ENCODE measurements around the gene DLGAP4. TPM values are rescaled to one million over a fixed set of nuclear protein-coding genes. Genes with fewer than 3 reads are reported as not detected.
A peak's percentile ranks its signal among the peaks of the same experiment; 100 is the strongest.

DLGAP4 gene
- total RNA-seq, 5 donors from 2014 or later (not counting 1 experiment from before 2014, with no cell fraction given) = 36.4 to 54.4 (median 43.9) TPM

DNA sequence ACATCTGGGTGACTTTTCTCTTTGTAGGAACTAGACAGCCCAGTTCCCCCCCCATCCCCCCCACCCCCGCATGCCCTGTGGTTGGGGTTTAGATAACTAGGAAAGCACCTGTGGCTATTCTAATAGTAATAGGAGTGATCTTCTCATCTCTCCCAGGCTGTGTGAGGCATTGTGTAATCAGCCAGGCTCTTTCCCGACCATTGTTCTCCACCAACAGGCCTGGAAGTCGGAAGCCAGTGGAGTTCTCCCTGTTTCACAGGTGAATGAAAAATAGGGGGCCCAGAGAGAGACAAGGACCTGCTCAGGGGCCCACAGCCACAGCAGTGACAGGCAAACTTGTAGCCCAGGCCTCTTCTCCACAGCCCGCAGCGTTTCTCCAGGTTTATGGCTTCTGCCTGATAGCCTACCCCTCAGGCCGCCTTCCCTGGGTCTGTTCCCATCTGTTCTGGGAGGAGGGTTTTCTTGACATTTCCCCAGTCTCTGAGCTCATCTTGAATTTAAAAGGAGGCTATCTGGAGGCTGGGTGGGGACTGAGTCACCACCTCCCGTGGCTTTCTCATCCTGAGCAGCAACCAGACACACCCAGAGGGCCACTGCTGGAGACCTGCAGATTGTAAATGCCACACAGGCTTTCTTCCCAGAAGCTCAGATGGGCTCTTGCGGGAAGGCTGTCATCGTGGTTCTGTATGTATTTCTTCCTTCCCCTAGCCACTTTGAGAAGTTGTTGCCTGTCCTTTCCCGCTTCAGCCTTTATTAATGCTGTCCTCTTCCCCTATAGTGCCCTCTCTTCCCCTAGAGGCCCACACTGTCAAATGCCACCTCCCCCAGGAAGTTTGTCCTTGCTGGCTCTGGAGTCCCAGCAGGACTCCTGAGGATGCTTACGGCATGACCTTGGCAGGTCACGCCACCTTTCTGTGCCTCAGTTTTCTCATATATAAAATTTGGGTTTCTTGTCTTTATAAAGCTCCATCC is 159.3 kb downstream of the DLGAP4 start:
- ChIA-PET CTCF (interaction anchor here (0.5 to 0.7 kb wide), 3 partner anchors 140 to 1517 kb away, joined by 3 to 7 read pairs (median 4); partner anchors contain the start of gene RAB5IF (in 1 of the 2)), POLR2A (interaction anchor here (0.6 to 0.8 kb wide), 3 partner anchors 280 to 1744 kb away, joined by 3 to 5 read pairs (median 5); no protein-coding TSS in a partner anchor)
- no peaks in the 10 kb centered on the region for H3K9me3 ChIP-seq
- no peak overlapping the region for H3K4me3 ChIP-seq (ENCODE audit: control insufficient read depth in 1 of 2, extremely low read depth in 1 of 2, low read length in 1 of 2)
- Mint-ChIP-seq H3K27ac (peak overlapping the region; percentile 93 to 96), H3K9me3 (no peaks in the 10 kb centered on the region), H3K4me3 (peak overlapping the region; percentile 48 to 98 (median 58)), H3K4me1 (peaks cover 73 to 84% (median 83%) of the 10 kb centered on the region in 3 donors), H3K36me3 (no peaks in the 10 kb centered on the region), H3K27me3 (no peaks in the 10 kb centered on the region)
- H3K36me3 ChIP-seq (ENCODE audit: control insufficient read depth in 2 of 2, extremely low read depth in 1 of 2, insufficient read depth in 1 of 2, low read length in 1 of 2) = no peaks in the 10 kb centered on the region
- no CpG with 5 or more reads among the region's 12 CpGs for WGBS (ENCODE audit: insufficient coverage)
- ATAC-seq (replicated peaks in 1 of 4) (peak in 1 of 4 experiments; percentile 17), DNase-seq (peak in 4 of 35 experiments; percentile 34 to 44 (median 43))
- peak overlapping the region; percentile 70 for H3K27ac ChIP-seq (ENCODE audit: low read length)
- H3K27me3 ChIP-seq (replicated peaks in 1 of 2; ENCODE audit: control insufficient read depth in 2 of 2, extremely low read depth in 1 of 2, insufficient read depth in 2 of 2, low read length in 1 of 2) = no peaks in the 10 kb centered on the region
- peaks cover 53 to 79% of the 10 kb centered on the region in 2 experiments for H3K4me1 ChIP-seq (ENCODE audit: control insufficient read depth in 1 of 2, extremely low read depth in 1 of 2, insufficient read depth in 2 of 2, low read length in 2 of 2)

DNA sequence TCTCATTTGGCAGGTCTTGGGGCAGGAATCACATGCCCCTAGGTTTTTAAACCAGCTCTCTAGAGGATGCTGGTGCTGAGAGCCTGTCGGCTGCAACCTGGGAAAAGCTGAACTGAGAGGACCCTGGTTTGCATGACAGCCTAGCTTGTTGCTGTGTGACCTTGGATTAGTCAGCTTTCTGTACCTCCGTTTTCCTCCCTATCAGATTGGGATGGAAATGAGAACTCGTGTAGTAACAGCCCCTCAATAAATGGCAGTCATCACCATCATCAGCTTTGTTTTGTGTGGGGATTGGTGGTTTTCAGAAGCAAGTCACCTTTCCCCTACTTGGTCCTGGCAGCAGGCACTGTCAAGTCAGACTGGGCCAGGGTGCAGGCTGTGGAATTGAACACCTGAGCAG is 159.9 kb downstream of the DLGAP4 start:
- H3K27me3 ChIP-seq (replicated peaks in 1 of 2; ENCODE audit: control insufficient read depth in 2 of 2, extremely low read depth in 1 of 2, insufficient read depth in 2 of 2, low read length in 1 of 2) = no peaks in the 10 kb centered on the region

GRCh38 chr20:36467076-36467999 is 161.2 kb downstream of the DLGAP4 start:
- Histone ChIP-seq H3K9me3 (no peaks in the 10 kb centered on the region), H3K4me3 (ENCODE audit: control insufficient read depth in 1 of 2, extremely low read depth in 1 of 2, low read length in 1 of 2) (peak overlapping the region; percentile 9 to 23), H3K36me3 (ENCODE audit: control insufficient read depth in 2 of 2, extremely low read depth in 1 of 2, insufficient read depth in 1 of 2, low read length in 1 of 2) (no peaks in the 10 kb centered on the region), H3K27me3 (replicated peaks in 1 of 2; ENCODE audit: control insufficient read depth in 2 of 2, extremely low read depth in 1 of 2, insufficient read depth in 2 of 2, low read length in 1 of 2) (no peaks in the 10 kb centered on the region), H3K27ac (ENCODE audit: low read length) (peak overlapping the region; percentile 70), H3K4me1 (ENCODE audit: control insufficient read depth in 1 of 2, extremely low read depth in 1 of 2, insufficient read depth in 2 of 2, low read length in 2 of 2) (peaks cover 54 to 75% of the 10 kb centered on the region in 2 experiments)
- peak overlapping the region; percentile 35 to 98 (median 44) for H3K4me3 Mint-ChIP-seq
- DNase-seq = peak; percentile 30 to 78 (median 53)
- POLR2A ChIA-PET = no interaction called here
- peak overlapping the region; percentile 93 to 96 for H3K27ac Mint-ChIP-seq
- no peaks in the 10 kb centered on the region for H3K27me3 Mint-ChIP-seq
- H3K9me3 Mint-ChIP-seq = no peaks in the 10 kb centered on the region
- 30% methylated on average over 6 of the region's 8 CpGs for WGBS (ENCODE audit: insufficient coverage)
- H3K4me1 Mint-ChIP-seq = peaks cover 81 to 90% (median 86%) of the 10 kb centered on the region in 3 donors
- ATAC-seq (replicated peaks in 1 of 4) = peak; percentile 36 to 69 (median 62)
- H3K36me3 Mint-ChIP-seq = peaks cover 4% of the 10 kb centered on the region
- CTCF ChIA-PET = no interaction called here

More for the DNA sequence above, 159.9 kb downstream of the DLGAP4 start:
- no CpG with 5 or more reads among the region's 3 CpGs for WGBS (ENCODE audit: insufficient coverage)
- peaks cover 4% of the 10 kb centered on the region for H3K36me3 Mint-ChIP-seq
- DNase-seq (peak in 1 of 35 experiments; percentile 12), ATAC-seq (replicated peaks in 1 of 4) (no peak)
- CTCF ChIA-PET = interaction anchor here in 1 of 2 donors (0.7 kb wide), 1 partner anchor 139 kb away, joined by 3 read pairs; the partner anchor contains the start of gene RAB5IF
- no peaks in the 10 kb centered on the region for H3K27me3 Mint-ChIP-seq
- no peak overlapping the region for H3K4me3 ChIP-seq (ENCODE audit: control insufficient read depth in 1 of 2, extremely low read depth in 1 of 2, low read length in 1 of 2)
- POLR2A ChIA-PET = interaction anchor here in 1 of 2 donors (0.6 to 0.8 kb wide), 3 partner anchors 105 to 1745 kb away, joined by 5 to 7 read pairs (median 5); no protein-coding TSS in a partner anchor
- H3K27ac Mint-ChIP-seq = peak overlapping the region; percentile 93 to 96
- H3K4me1 ChIP-seq (ENCODE audit: control insufficient read depth in 1 of 2, extremely low read depth in 1 of 2, insufficient read depth in 2 of 2, low read length in 2 of 2) = peaks cover 50 to 73% of the 10 kb centered on the region in 2 experiments
- H3K9me3 Mint-ChIP-seq = no peaks in the 10 kb centered on the region
- H3K27ac ChIP-seq (ENCODE audit: low read length) = peak overlapping the region; percentile 70
- no peaks in the 10 kb centered on the region for H3K36me3 ChIP-seq (ENCODE audit: control insufficient read depth in 2 of 2, extremely low read depth in 1 of 2, insufficient read depth in 1 of 2, low read length in 1 of 2)
- H3K9me3 ChIP-seq = no peaks in the 10 kb centered on the region
- peaks cover 72 to 85% (median 84%) of the 10 kb centered on the region in 3 donors for H3K4me1 Mint-ChIP-seq
- peak overlapping the region; percentile 48 to 98 (median 58) for H3K4me3 Mint-ChIP-seq

DNA sequence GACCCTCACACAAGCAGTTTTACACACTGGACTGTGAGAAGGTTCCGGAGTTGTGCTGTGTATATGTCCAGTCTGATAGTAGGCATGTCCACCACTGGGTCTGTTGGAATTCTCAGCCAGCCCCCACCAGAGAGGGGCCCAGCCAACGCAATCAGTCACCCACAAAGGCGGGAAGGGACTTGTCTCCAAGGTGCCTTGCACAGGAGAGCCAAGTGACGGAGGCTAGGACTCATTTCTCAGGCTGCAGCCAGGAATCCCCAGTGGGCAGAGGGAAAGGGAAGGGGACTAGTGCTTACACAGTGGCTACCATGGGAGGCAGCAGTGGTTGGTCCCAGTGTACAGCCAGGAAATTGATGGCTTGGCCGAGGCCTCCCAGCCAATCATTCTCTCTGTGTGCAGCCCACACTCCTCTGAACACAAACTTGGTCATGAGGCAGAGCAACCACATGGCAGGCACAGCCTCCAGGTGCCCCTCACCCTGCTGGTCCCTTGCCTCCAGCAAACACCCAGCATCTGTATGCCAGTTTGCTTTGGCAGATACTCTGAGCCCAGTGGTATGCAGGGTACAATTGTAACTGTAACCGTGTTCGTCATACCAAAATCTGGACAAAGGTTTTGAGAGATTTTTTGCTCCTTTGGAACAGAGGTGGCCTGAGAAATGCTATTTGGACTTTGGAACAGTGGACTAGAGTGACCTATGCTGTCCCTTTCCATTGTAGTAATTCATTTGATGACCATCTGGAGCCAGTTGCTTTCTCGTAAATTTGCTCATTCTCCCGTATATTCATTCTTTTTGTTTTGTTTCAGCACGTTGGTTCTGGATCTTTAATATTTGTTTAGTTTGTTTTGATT is 162.2 kb downstream of the DLGAP4 start:
- ATAC-seq (replicated peaks in 1 of 4) = no peak
- Mint-ChIP-seq H3K4me1 (peaks cover 82 to 90% (median 85%) of the 10 kb centered on the region in 3 donors), H3K27ac (peak overlapping the region; percentile 93 to 96), H3K4me3 (peak overlapping the region in 1 of 3 donors; percentile 98), H3K27me3 (no peaks in the 10 kb centered on the region), H3K9me3 (no peaks in the 10 kb centered on the region), H3K36me3 (peaks cover 4% of the 10 kb centered on the region)
- WGBS (ENCODE audit: insufficient coverage) = 95% methylated on average over 6 of the region's 10 CpGs
- peak overlapping the region in 1 of 2 donors; percentile 20 for H3K4me3 ChIP-seq (ENCODE audit: control insufficient read depth in 1 of 2, extremely low read depth in 1 of 2, low read length in 1 of 2)
- H3K9me3 ChIP-seq = no peaks in the 10 kb centered on the region
- no peaks in the 10 kb centered on the region for H3K27me3 ChIP-seq (replicated peaks in 1 of 2; ENCODE audit: control insufficient read depth in 2 of 2, extremely low read depth in 1 of 2, insufficient read depth in 2 of 2, low read length in 1 of 2)
- H3K27ac ChIP-seq (ENCODE audit: low read length) = peak overlapping the region; percentile 70
- ChIA-PET CTCF (interaction anchor here in 1 of 2 donors (0.5 kb wide), 1 partner anchor 341 kb away, joined by 4 read pairs; no protein-coding TSS in a partner anchor), POLR2A (no interaction called here)
- no peak for DNase-seq
- no peaks in the 10 kb centered on the region for H3K36me3 ChIP-seq (ENCODE audit: control insufficient read depth in 2 of 2, extremely low read depth in 1 of 2, insufficient read depth in 1 of 2, low read length in 1 of 2)
- H3K4me1 ChIP-seq (ENCODE audit: control insufficient read depth in 1 of 2, extremely low read depth in 1 of 2, insufficient read depth in 2 of 2, low read length in 2 of 2) = peaks cover 50 to 74% of the 10 kb centered on the region in 2 experiments

- H3K27ac Mint-ChIP-seq = peak overlapping the region; percentile 34 to 66
- ChIA-PET CTCF (no interaction called here), POLR2A (no interaction called here)
- peaks cover 4% of the 10 kb centered on the region for H3K36me3 Mint-ChIP-seq
- 87% methylated on average over 2 of the region's 2 CpGs for WGBS (ENCODE audit: insufficient coverage)
- no peak overlapping the region for H3K4me3 ChIP-seq (ENCODE audit: control insufficient read depth in 1 of 2, extremely low read depth in 1 of 2, low read length in 1 of 2)
- H3K27me3 ChIP-seq (replicated peaks in 1 of 2; ENCODE audit: control insufficient read depth in 2 of 2, extremely low read depth in 1 of 2, insufficient read depth in 2 of 2, low read length in 1 of 2) = no peaks in the 10 kb centered on the region
- no peaks in the 10 kb centered on the region for H3K36me3 ChIP-seq (ENCODE audit: control insufficient read depth in 2 of 2, extremely low read depth in 1 of 2, insufficient read depth in 1 of 2, low read length in 1 of 2)
- no peak overlapping the region for H3K27ac ChIP-seq (ENCODE audit: low read length)
- H3K4me1 Mint-ChIP-seq = peaks cover 80 to 90% (median 83%) of the 10 kb centered on the region in 3 donors
- no peaks in the 10 kb centered on the region for H3K27me3 Mint-ChIP-seq
- no peaks in the 10 kb centered on the region for H3K9me3 ChIP-seq
- peaks cover 44 to 63% of the 10 kb centered on the region in 2 experiments for H3K4me1 ChIP-seq (ENCODE audit: control insufficient read depth in 1 of 2, extremely low read depth in 1 of 2, insufficient read depth in 2 of 2, low read length in 2 of 2)
- ATAC-seq (replicated peaks in 1 of 4) (no peak), DNase-seq (no peak)
- no peak overlapping the region for H3K4me3 Mint-ChIP-seq
- H3K9me3 Mint-ChIP-seq = no peaks in the 10 kb centered on the region
Measured at GRCh38 chr20:36469973-36470372, 163.8 kb downstream of the DLGAP4 start.
